Thoracic aorta (tissue), 2 donors: Measurements from ENCODE around the gene ZNF221. TPM values are rescaled to one million over a fixed set of nuclear protein-coding genes. Genes with fewer than 3 reads are reported as not detected.

Experiments
- ATAC-seq: fragments of 150-250 bp; one replicate; pipeline ENCODE4 v1.8.0; 2017; ENCODE audit warnings: low read depth; ENCODE audit not compliant: insufficient number of reproducible peaks, low FRiP score
- DNase-seq: peaks from one replicate; pipeline ENCODE4 v3.0.0-alpha.2; 2020; ENCODE audit warnings: low spot score
- H3K27ac ChIP-seq, 2 donors: fragments of 200-600 bp; sonication (generic); 1 replicate in 1 of 2; 2 replicates in 1 of 2; pipeline ENCODE4 v1.5.1; 2016; ENCODE audit warnings: mild to moderate bottlenecking in 2 of 2, moderate library complexity in 2 of 2
- H3K27me3 ChIP-seq: fragments of 200-600 bp; sonication (generic); replicated peaks from 2 replicates; pipeline ENCODE4 v1.6.0; 2016; ENCODE audit warnings: mild to moderate bottlenecking; ENCODE audit not compliant: insufficient read depth
- H3K36me3 ChIP-seq: fragments of 200-600 bp; sonication (generic); one replicate; pipeline ENCODE4 v1.5.1; 2016
- H3K4me1 ChIP-seq, 2 donors: fragments of 200-600 bp; sonication (generic); 1 replicate in 1 of 2; 2 replicates in 1 of 2; pipeline versions ENCODE4 v1.5.1 to v1.6.0; 2016; ENCODE audit warnings: low read depth in 2 of 2, mild to moderate bottlenecking in 1 of 2; ENCODE audit not compliant: control insufficient read depth in 1 of 2
- H3K4me3 ChIP-seq: fragments of 200-600 bp; sonication (generic); 2 replicates; pipeline ENCODE4 v1.5.1; 2016; ENCODE audit warnings: mild to moderate bottlenecking
- H3K9me3 ChIP-seq: fragments of 200-600 bp; sonication (generic); 2 replicates; pipeline ENCODE4 v1.5.1; 2016
- CTCF ChIP-seq: fragments of 200-600 bp; sonication (generic); IDR thresholded peaks from one replicate; pipeline ENCODE4 v1.5.1; 2019; ENCODE audit warnings: antibody characterized with exemption
- total RNA-seq, 2 donors: library from RNA; depleted of rRNA; stranded (reverse); fragments of >200 nt; gene quantifications; one replicate each; pipeline versions ENCODE4 v1.1.0 to v1.2.3, GENCODE V29; 2016

ZNF221 gene
- total RNA-seq, 2 donors from 2014 or later = 5.8 to 11.9 TPM

GRCh38 chr19:43908659-43909058 lies 42.4 kb upstream of the ZNF221 start:
- Histone ChIP-seq H3K27ac (no peak overlapping the region), H3K4me1 (no peaks in the 10 kb centered on the region), H3K27me3 (no peaks in the 10 kb centered on the region), H3K9me3 (peaks cover 84% of the 10 kb centered on the region), H3K4me3 (no peak overlapping the region), H3K36me3 (peaks cover 7% of the 10 kb centered on the region)
- ATAC-seq (no peak), DNase-seq (no peak)
- TF ChIP-seq CTCF = no peak

- H3K27me3 ChIP-seq = no peaks in the 10 kb centered on the region
- H3K9me3 ChIP-seq = peaks cover 93% of the 10 kb centered on the region
- no peak for ATAC-seq
- TF ChIP-seq CTCF = no peak
- no peak overlapping the region for H3K27ac ChIP-seq
- peaks cover 30% of the 10 kb centered on the region for H3K36me3 ChIP-seq
- DNase-seq = no peak
- no peaks in the 10 kb centered on the region for H3K4me1 ChIP-seq
- no peak overlapping the region for H3K4me3 ChIP-seq
Observed at GRCh38 chr19:43910884-43911283, 40.1 kb upstream of the ZNF221 start.

GRCh38 chr19:43913383-43913782 lies 37.6 kb upstream of the ZNF221 start:
- Histone ChIP-seq H3K9me3 (peaks cover 99% of the 10 kb centered on the region), H3K27ac (no peak overlapping the region), H3K4me3 (no peak overlapping the region), H3K36me3 (peaks cover 55% of the 10 kb centered on the region), H3K27me3 (no peaks in the 10 kb centered on the region), H3K4me1 (no peaks in the 10 kb centered on the region)
- DNase-seq (no peak), ATAC-seq (no peak)
- TF ChIP-seq CTCF = no peak

DNA sequence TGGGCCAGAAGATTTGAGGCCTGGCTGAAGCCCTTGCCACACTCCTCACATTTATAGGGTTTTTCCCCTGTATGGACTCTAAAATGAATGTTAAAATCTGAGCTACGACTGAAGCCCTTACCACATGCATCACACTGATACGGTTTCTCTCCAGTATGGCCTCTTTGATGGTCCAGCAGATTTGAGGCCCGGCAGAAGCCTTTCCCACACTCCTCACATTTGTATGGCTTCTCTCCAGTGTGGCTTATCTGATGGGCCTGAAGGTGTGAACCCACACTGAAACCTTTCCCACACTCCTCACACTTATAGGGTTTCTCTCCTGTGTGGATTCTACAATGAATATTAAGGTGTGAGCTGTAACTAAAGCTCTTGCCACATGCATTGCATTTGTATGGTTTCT lies 37.0 kb upstream of the ZNF221 start:
- H3K27me3 ChIP-seq = no peaks in the 10 kb centered on the region
- peaks cover 99% of the 10 kb centered on the region for H3K9me3 ChIP-seq
- no peaks in the 10 kb centered on the region for H3K4me1 ChIP-seq
- DNase-seq (no peak), ATAC-seq (no peak)
- no peak overlapping the region for H3K4me3 ChIP-seq
- peaks cover 61% of the 10 kb centered on the region for H3K36me3 ChIP-seq
- TF ChIP-seq CTCF = no peak
- H3K27ac ChIP-seq = no peak overlapping the region

DNA sequence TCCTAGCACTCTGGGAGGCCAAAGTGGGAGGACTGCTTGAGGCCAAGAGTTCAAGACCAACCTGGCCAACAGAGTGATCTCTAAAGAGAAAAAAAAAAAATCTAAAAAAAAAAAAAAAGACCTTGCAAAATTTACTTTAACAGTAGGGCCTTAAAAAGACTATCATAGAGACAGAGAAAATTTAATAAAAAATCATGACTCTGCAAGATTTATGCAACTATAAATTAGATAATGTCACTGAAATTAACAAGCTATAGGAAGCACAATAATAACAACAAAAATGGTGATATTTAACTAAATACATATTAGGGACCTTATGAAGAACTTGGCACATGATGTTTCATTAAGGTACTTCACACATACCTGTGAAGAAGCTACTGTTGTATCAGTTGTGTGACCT lies 27.2 kb upstream of the ZNF221 start:
- Histone ChIP-seq H3K4me3 (no peak overlapping the region), H3K9me3 (peaks cover 21% of the 10 kb centered on the region), H3K27ac (no peak overlapping the region), H3K36me3 (peaks cover 91% of the 10 kb centered on the region), H3K4me1 (no peaks in the 10 kb centered on the region), H3K27me3 (no peaks in the 10 kb centered on the region)
- no peak for DNase-seq
- no peak for ATAC-seq
- no peak for TF ChIP-seq CTCF
